Naive thymus-derived CD4-positive, alpha-beta T cell (primary cell): ENCODE data around the gene DMAC2L. TPM values are rescaled to one million over a fixed set of nuclear protein-coding genes. Genes with fewer than 3 reads are reported as not detected.

ENCODE experiments used
- ATAC-seq: fragments of 150-1000 bp; cut with Tn5 transposase; 2 replicates; pipeline ENCODE4 v1.10.0; 2021; ENCODE audit warnings: mild to moderate bottlenecking, moderate library complexity
- CTCF ChIA-PET: fragments of 350-600 bp; sonication (Branson Sonifier 250); formaldehyde crosslinking; loops from one replicate; lab custom pipeline; 2021; ENCODE audit warnings: antibody characterized with exemption; lab: Charles Lee
- POLR2A ChIA-PET: fragments of 350-600 bp; sonication (Branson Sonifier 250); formaldehyde crosslinking; loops from one replicate; lab custom pipeline; 2021; ENCODE audit warnings: antibody characterized with exemption, inconsistent platforms; lab: Charles Lee
- DNase-seq, 9 donors: peaks; one replicate each; pipeline versions ENCODE4 v3.0.0 to v3.0.0-alpha.2; 2020 to 2022; ENCODE audit warnings: mixed read lengths in 1 of 9
- H3K27ac ChIP-seq: one replicate; pipeline ENCODE4 v1.7.0; 2013; ENCODE audit warnings: mild to moderate bottlenecking, low read depth, low read length, moderate library complexity
- H3K27me3 ChIP-seq, 2 donors: one replicate each; pipeline ENCODE4 v1.7.0; 2013; ENCODE audit warnings: low read length in 2 of 2, mild to moderate bottlenecking in 2 of 2, moderate library complexity in 2 of 2; ENCODE audit not compliant: control insufficient read depth in 2 of 2, insufficient read depth in 2 of 2
- H3K36me3 ChIP-seq, 3 experiments: 1 replicate in 2 of 3; 2 replicates in 1 of 3; pipeline ENCODE4 v1.7.0; 2013; ENCODE audit warnings: low read length in 3 of 3, mild to moderate bottlenecking in 3 of 3, moderate library complexity in 1 of 3; ENCODE audit not compliant: insufficient read depth in 3 of 3, control insufficient read depth in 2 of 3
- H3K4me1 ChIP-seq, 2 donors: one replicate each; pipeline ENCODE4 v1.7.0; 2013; ENCODE audit warnings: low read length in 2 of 2, mild to moderate bottlenecking in 2 of 2, moderate library complexity in 1 of 2; ENCODE audit not compliant: control insufficient read depth in 2 of 2, insufficient read depth in 2 of 2
- H3K4me3 ChIP-seq: 2 replicates; pipeline ENCODE4 v1.7.0; 2013; ENCODE audit warnings: mild to moderate bottlenecking, low read length
- H3K9me3 ChIP-seq, 3 experiments: 1 replicate in 2 of 3; 2 replicates in 1 of 3; pipeline ENCODE4 v1.7.0; 2013; ENCODE audit warnings: low read length in 3 of 3; ENCODE audit not compliant: control insufficient read depth in 2 of 3
- H3K27ac Mint-ChIP-seq, 9 donors: one replicate each; pipeline ENCODE4 v1.8.0; 2020 to 2022; ENCODE audit warnings: mixed read lengths in 9 of 9, mild to moderate bottlenecking in 8 of 9, moderate library complexity in 5 of 9, inconsistent platforms in 2 of 9
- H3K27me3 Mint-ChIP-seq, 5 donors: one replicate each; pipeline ENCODE4 v1.8.0; 2021 to 2022; ENCODE audit warnings: mixed read lengths in 5 of 5, mild to moderate bottlenecking in 1 of 5
- H3K36me3 Mint-ChIP-seq, 5 donors: one replicate each; pipeline ENCODE4 v1.8.0; 2020 to 2022; ENCODE audit warnings: mixed read lengths in 5 of 5, mild to moderate bottlenecking in 3 of 5, inconsistent platforms in 1 of 5
- H3K4me1 Mint-ChIP-seq, 7 donors: one replicate each; pipeline ENCODE4 v1.8.0; 2020 to 2022; ENCODE audit warnings: mixed read lengths in 7 of 7, mild to moderate bottlenecking in 3 of 7, inconsistent platforms in 1 of 7
- H3K4me3 Mint-ChIP-seq, 10 donors: one replicate each; pipeline ENCODE4 v1.8.0; 2020 to 2022; ENCODE audit warnings: mild to moderate bottlenecking in 10 of 10, mixed read lengths in 10 of 10, moderate library complexity in 6 of 10, inconsistent platforms in 2 of 10
- H3K9me3 Mint-ChIP-seq, 11 donors: one replicate each; pipeline ENCODE4 v1.8.0; 2020 to 2022; ENCODE audit warnings: mixed read lengths in 11 of 11, mild to moderate bottlenecking in 4 of 11, inconsistent platforms in 1 of 11, moderate library complexity in 1 of 11
- intact Hi-C, 2 donors: fragments of 100-400 bp; cut with micrococcal nuclease; formaldehyde crosslinking; loops; one replicate each; pipeline ENCODE4 v1.15.1; 2023
- polyA plus RNA-seq, 2 donors: library from polyadenylated mRNA; unstranded; fragments of 300-500 nt; fragmentation: Illumina TruSeq; gene quantifications; one replicate each; pipeline ENCODE4 v1.2.3, GENCODE V29; 2021
- total RNA-seq, 6 experiments: library from RNA in 5 of 6; stranded (reverse) in 5 of 6; gene quantifications; 1 replicate in 5 of 6; 2 replicates in 1 of 6; pipeline ENCODE4 v1.2.3 and lab custom pipeline; 2021 to 2026

Gene DMAC2L
- total and polyA plus RNA-seq, 7 experiments from 2014 or later = 13.1 to 27.5 (median 16.7) TPM

GRCh38 chr14:50331596-50331995 lies 19.5 kb downstream of the DMAC2L start:
- peaks cover 0 to 20% (median 10%) of the 10 kb centered on the region in 5 donors for H3K36me3 Mint-ChIP-seq
- DNase-seq (no peak), ATAC-seq (no peak)
- peaks cover 9 to 18% (median 14%) of the 10 kb centered on the region in 7 donors for H3K4me1 Mint-ChIP-seq
- ChIA-PET CTCF (interaction anchor here (0.6 to 1.5 kb wide), 2 partner anchors 10 to 81 kb away, joined by 3 to 7 read pairs; no protein-coding TSS in a partner anchor), POLR2A (interaction anchor here (0.6 kb wide), 1 partner anchor 29 kb away, joined by 4 read pairs; no protein-coding TSS in a partner anchor)
- Histone ChIP-seq H3K36me3 (peaks cover 5 to 28% (median 6%) of the 10 kb centered on the region in 3 experiments), H3K4me3 (no peak overlapping the region), H3K27ac (no peak overlapping the region), H3K9me3 (no peaks in the 10 kb centered on the region), H3K4me1 (peaks cover 0 to 11% of the 10 kb centered on the region in 2 donors), H3K27me3 (no peaks in the 10 kb centered on the region)
- intact Hi-C loops = no loop called here
- peak overlapping the region in 2 of 9 donors; percentile 24 to 51 for H3K27ac Mint-ChIP-seq
- H3K4me3 Mint-ChIP-seq = no peak overlapping the region
- H3K9me3 Mint-ChIP-seq = no peaks in the 10 kb centered on the region
- no peaks in the 10 kb centered on the region for H3K27me3 Mint-ChIP-seq

- Mint-ChIP-seq H3K9me3 (no peaks in the 10 kb centered on the region), H3K36me3 (peaks cover 0 to 20% (median 9%) of the 10 kb centered on the region in 5 donors), H3K27ac (peak overlapping the region in 2 of 9 donors; percentile 41 to 46), H3K27me3 (no peaks in the 10 kb centered on the region), H3K4me3 (no peak overlapping the region), H3K4me1 (peaks cover 10 to 19% (median 14%) of the 10 kb centered on the region in 7 donors)
- DNase-seq = no peak
- intact Hi-C loops = no loop called here
- ChIA-PET CTCF (interaction anchor here (1.2 to 1.4 kb wide), 2 partner anchors 9 to 20 kb away, joined by 5 to 8 read pairs; partner anchors contain the start of genes DMAC2L and L2HGDH), POLR2A (interaction anchor here (0.7 kb wide), 2 partner anchors 11 to 26 kb away, joined by 3 to 4 read pairs; no protein-coding TSS in a partner anchor)
- Histone ChIP-seq H3K9me3 (no peaks in the 10 kb centered on the region), H3K27ac (no peak overlapping the region), H3K36me3 (peaks cover 3 to 18% (median 5%) of the 10 kb centered on the region in 3 experiments), H3K27me3 (no peaks in the 10 kb centered on the region), H3K4me3 (no peak overlapping the region), H3K4me1 (peaks cover 0 to 11% of the 10 kb centered on the region in 2 donors)
- ATAC-seq = no peak
These were observed 20.9 kb downstream of the DMAC2L start for GRCh38 chr14:50333014-50333509.

GRCh38 chr14:50334211-50334610 lies 22.1 kb downstream of the DMAC2L start:
- H3K9me3 Mint-ChIP-seq = no peaks in the 10 kb centered on the region
- H3K27me3 Mint-ChIP-seq = no peaks in the 10 kb centered on the region
- Histone ChIP-seq H3K4me1 (peaks cover 0 to 11% of the 10 kb centered on the region in 2 donors), H3K36me3 (peaks cover 0 to 20% (median 5%) of the 10 kb centered on the region in 3 experiments), H3K27ac (no peak overlapping the region), H3K4me3 (no peak overlapping the region), H3K9me3 (no peaks in the 10 kb centered on the region), H3K27me3 (no peaks in the 10 kb centered on the region)
- H3K36me3 Mint-ChIP-seq = peaks cover 4 to 18% (median 9%) of the 10 kb centered on the region in 5 donors
- intact Hi-C loops = no loop called here
- ATAC-seq = no peak
- CTCF ChIA-PET = interaction anchor here (0.5 to 1.4 kb wide), 3 partner anchors 22 to 220 kb away, joined by 3 to 5 read pairs (median 4); partner anchors contain the start of genes DMAC2L and L2HGDH
- no peak overlapping the region for H3K4me3 Mint-ChIP-seq
- H3K27ac Mint-ChIP-seq = peak overlapping the region in 1 of 9 donors; percentile 41
- DNase-seq = no peak
- H3K4me1 Mint-ChIP-seq = peaks cover 10 to 19% (median 14%) of the 10 kb centered on the region in 7 donors
- POLR2A ChIA-PET = interaction anchor here (0.7 kb wide), 1 partner anchor 20 kb away, joined by 3 read pairs; no protein-coding TSS in a partner anchor

GRCh38 chr14:50335389-50335788 lies 23.3 kb downstream of the DMAC2L start:
- Mint-ChIP-seq H3K9me3 (no peaks in the 10 kb centered on the region), H3K27ac (peak overlapping the region in 8 of 9 donors; percentile 17 to 81 (median 70)), H3K27me3 (no peaks in the 10 kb centered on the region), H3K4me1 (peaks cover 10 to 19% (median 14%) of the 10 kb centered on the region in 7 donors), H3K4me3 (peak overlapping the region in 4 of 10 donors; percentile 24 to 59 (median 51)), H3K36me3 (peaks cover 4 to 16% (median 9%) of the 10 kb centered on the region in 5 donors)
- no peak overlapping the region for H3K27ac ChIP-seq
- H3K9me3 ChIP-seq = no peaks in the 10 kb centered on the region
- H3K36me3 ChIP-seq = peaks cover 0 to 22% (median 0%) of the 10 kb centered on the region in 3 experiments
- CTCF ChIA-PET = interaction anchor here (0.7 to 1.1 kb wide), 4 partner anchors 8 to 409 kb away, joined by 3 read pairs; no protein-coding TSS in a partner anchor
- H3K4me3 ChIP-seq = no peak overlapping the region
- H3K27me3 ChIP-seq = no peaks in the 10 kb centered on the region
- POLR2A ChIA-PET = interaction anchor here (0.7 kb wide), 1 partner anchor 21 kb away, joined by 3 read pairs; no protein-coding TSS in a partner anchor
- intact Hi-C loops = no loop called here
- peaks cover 0 to 11% of the 10 kb centered on the region in 2 donors for H3K4me1 ChIP-seq
- DNase-seq (no peak), ATAC-seq (no peak)

- Mint-ChIP-seq H3K4me3 (peak overlapping the region; percentile 50 to 73 (median 62)), H3K36me3 (peaks cover 4 to 19% (median 9%) of the 10 kb centered on the region in 5 donors), H3K27me3 (no peaks in the 10 kb centered on the region), H3K27ac (peak overlapping the region; percentile 17 to 91 (median 72)), H3K4me1 (peaks cover 10 to 19% (median 14%) of the 10 kb centered on the region in 7 donors), H3K9me3 (no peaks in the 10 kb centered on the region)
- Histone ChIP-seq H3K9me3 (no peaks in the 10 kb centered on the region), H3K27me3 (no peaks in the 10 kb centered on the region), H3K4me3 (no peak overlapping the region), H3K27ac (no peak overlapping the region), H3K4me1 (peaks cover 0 to 11% of the 10 kb centered on the region in 2 donors), H3K36me3 (peaks cover 0 to 19% (median 0%) of the 10 kb centered on the region in 3 experiments)
- ChIA-PET POLR2A (interaction anchor here (0.7 kb wide), 1 partner anchor 20 kb away, joined by 3 read pairs; no protein-coding TSS in a partner anchor), CTCF (interaction anchor here (0.7 to 1.1 kb wide), 4 partner anchors 9 to 823 kb away, joined by 3 to 5 read pairs (median 4); no protein-coding TSS in a partner anchor)
- ATAC-seq (peak; percentile 42), DNase-seq (no peak)
- intact Hi-C loops = no loop called here
These were observed 24.1 kb downstream of the DMAC2L start for GRCh38 chr14:50335989-50336824.

GRCh38 chr14:50338587-50338986 lies 26.5 kb downstream of the DMAC2L start:
- POLR2A ChIA-PET = no interaction called here
- H3K36me3 ChIP-seq = peaks cover 0 to 13% (median 0%) of the 10 kb centered on the region in 3 experiments
- Mint-ChIP-seq H3K36me3 (peaks cover 2 to 16% (median 5%) of the 10 kb centered on the region in 5 donors), H3K27ac (peak overlapping the region in 1 of 9 donors; percentile 10), H3K27me3 (no peaks in the 10 kb centered on the region), H3K4me3 (no peak overlapping the region), H3K9me3 (no peaks in the 10 kb centered on the region), H3K4me1 (peaks cover 14 to 27% (median 25%) of the 10 kb centered on the region in 7 donors)
- peaks cover 0 to 11% of the 10 kb centered on the region in 2 donors for H3K4me1 ChIP-seq
- no peak for DNase-seq
- CTCF ChIA-PET = no interaction called here
- no peak overlapping the region for H3K4me3 ChIP-seq
- no peaks in the 10 kb centered on the region for H3K9me3 ChIP-seq
- no peaks in the 10 kb centered on the region for H3K27me3 ChIP-seq
- intact Hi-C loops = no loop called here
- ATAC-seq = no peak
- no peak overlapping the region for H3K27ac ChIP-seq
